Measurements from ENCODE around the gene HOXB7.

Gene HOXB7

DNA sequence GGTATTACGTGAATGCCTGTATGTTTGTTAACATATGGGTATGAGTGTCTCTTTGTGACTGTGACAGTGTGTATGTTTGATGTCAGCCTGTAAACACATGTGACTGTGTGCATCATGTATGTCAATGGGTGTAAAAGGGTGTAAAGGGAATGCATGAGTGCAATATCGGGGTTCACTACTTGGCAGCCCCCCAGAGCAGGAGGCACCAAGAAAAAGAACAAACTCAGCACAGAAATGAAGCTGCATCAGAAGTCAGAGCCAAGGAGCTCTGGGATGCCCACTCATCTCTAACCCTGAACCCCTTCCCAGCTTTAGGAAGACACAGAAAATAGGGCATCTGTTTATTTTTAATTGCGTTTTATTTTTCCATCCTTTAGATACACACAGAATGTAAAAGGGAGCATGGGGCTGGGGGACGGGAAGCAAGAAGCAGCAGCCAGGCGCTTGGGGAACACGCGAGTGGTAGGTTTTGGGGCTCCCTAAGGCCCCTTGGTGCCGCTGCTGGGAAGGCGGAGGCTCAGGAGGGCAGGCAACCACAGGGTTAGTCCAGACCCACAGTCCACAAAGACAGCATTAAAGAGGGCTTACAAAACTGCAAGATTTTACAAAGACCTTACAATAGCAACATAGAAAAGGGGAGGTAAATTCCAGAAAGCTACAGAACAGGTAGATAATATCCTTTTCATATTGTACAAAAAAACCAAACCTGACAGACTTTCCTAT, 3.8 kb downstream of the HOXB7 start:
- no peak for DNase-seq

DNA sequence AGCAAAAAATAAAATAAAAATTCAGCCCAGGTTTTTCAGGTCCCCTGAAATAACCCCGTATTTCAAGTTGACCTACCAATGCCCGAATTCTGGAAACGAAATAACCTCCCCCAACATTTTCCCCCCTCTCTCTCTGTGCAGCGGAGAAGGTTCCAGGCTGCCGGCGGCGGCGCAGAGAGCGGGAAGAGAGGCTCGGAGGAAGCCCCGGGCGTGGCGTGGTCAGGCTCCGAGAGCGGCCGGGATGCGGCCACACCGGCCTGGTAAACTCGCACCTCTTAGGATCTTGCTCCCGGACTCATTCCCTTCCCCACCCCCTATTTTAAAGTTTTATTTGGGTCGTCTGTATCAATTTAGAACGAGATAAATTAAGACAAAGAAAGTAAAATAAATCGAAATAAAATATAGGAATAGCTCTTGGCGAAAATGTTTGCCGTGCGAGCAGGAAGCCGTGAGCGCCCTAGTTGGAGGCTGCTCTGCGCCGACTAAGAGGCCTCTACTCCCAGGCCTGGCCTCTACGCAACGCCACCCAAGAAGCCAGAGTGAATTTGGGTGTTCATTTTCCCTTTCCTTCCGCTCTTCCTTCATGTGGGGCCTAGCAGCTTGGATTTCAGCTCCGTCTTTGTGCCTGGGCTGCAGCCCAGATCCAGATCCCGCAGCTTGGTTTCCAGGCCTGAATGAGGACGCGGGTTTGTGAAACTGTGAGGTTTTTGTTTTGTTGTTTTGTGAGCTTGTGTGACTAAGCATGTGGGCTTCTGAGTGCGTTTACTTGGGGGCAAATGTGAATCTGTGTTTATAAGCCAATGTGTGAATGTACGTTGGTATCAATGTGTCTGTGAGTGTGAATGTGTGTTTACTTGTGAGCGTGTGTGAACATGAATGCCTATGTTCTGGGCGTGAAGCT, 4.6 kb downstream of the HOXB7 start:
- DNase-seq, result no peak

DNA sequence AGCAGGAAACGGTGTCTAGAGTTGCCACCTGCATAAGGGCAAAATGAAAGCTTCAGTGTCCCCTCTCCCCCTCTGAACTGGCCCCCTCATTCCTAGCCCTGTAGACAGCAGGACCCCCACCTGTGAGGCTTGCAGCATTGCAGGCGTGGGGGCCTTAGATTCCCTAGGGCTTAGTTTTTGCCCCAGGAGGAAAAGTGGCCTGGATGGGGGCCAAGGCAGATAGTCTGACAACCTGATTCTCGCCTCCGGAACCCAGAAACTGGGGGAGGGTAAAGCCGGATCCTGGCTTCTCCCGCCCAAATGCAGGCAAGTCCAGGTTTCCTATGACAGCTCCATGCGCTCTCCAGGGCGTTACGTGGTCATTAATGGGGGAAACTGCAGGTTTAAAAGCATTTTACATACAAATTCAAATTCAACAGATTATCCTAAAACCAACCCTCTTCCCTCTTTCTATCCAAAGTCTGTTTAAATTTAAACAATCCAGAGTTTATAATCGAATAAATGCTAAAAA, 5.4 kb downstream of the HOXB7 start:
- DNase-seq, result no peak

DNA sequence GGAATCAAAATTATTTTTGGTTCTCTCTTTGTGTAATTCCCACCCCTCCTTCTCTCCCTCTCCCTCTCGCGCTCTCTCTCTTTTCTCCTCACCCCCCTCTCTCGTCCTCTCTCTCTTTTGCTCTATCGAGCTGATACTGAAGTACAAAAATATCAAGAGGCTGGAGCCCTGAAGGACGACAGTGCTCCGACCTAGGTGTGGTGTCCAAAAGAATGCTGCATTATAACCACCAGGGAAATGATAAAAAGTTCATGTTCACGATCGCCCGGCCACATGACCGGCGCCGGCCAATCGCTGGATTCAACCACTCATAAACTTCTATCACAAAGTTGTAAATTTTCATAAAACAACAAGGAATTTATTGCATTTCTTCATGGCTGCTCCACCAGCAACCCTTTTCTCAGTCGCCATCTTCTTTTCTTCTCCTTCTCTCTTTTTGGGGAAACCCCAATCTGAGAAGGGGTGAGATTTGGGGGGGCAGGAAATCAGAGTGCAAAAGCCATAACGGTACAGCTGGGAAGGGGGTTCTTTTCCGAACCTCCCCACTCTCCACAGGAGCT, 6.0 kb downstream of the HOXB7 start, which contains the start of gene HOXB6:
TSS of gene HOXB6 (minus strand) at position 217 of the 560 bp plus-strand sequence. CDS start 6,836 bp downstream, outside the sequence.
- no peak for DNase-seq

DNA sequence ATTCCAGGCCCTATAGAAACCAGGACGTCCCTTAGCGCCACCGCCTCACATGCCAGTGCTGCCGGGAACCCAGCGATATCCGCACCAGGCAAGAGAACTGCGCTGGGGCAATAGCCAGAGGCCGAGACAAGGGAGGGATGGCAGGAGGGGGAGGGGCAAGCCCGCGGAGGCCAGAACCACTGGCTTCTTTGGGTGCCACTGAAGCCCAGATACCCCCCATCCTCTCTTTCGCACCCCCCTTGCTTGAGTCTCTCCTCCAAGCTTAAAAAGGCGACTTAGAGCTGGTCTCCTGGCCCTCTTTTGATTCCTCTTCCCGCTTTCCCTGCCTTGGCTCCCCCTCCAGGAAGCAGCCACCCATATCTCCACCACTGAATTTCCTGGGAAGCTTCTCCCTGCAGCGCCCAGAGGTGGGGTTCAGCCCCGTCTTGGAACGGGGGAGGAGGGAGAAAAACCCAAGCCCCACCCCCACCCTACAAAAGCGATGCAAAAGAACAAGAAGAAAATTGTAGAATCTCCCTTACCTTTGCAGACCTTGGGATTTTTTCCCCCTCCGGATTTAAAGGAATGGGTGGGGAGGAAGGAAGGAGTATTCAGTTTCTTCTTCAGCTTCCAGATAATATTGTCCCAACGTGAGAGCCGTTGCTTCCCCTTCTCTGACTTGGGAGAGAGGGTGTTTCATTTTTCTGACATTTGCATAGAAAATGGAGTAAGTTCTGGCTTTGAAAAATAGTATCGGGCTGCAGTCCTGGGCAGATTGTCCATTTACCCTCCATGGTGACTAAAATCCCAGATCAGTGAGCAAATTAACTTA, 6.7 kb downstream of the HOXB7 start:
- peak; percentile 17 for DNase-seq

DNA sequence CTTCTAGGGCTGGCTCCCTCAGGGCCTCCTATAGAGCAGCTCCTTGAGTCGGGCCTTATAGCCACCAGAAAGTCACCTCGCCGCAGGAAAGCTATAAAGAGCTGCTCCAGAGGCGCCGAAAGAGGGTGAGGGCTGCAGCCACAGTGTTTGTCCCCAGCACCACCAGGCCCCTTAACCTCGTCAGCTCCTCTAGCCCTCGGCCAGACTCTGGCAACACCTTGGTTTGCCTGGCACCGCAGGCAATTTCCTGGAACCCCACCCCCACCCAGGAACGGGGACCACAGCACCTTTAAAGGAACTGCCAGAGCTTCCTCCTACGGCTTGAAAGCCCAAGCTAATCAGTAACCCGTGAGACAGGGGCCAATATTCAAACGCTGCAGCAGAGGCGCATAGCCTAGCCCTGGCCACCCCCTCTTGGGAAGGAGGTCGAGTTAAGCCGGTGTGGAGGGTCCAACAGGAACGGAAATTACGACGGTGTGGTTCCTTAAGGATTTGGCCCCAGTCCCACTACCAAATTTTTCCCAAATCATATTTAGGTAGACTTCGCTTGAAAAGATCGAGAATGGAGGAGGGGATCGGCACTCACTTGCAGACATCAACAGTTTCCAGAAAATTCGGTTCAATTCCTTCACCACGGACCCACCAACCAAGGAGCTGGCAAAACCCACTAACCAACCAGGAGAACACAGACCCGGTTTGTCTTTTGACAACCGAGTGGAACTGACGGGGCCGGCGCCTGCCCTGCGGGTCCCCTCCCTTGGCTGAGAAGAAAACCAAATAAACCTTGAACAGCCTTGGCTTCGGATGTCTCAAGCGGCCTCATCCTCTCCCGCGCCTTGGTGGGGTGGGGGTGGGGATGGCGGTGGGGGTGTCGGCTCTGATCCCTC, 9.0 kb downstream of the HOXB7 start:
- DNase-seq, result no peak

DNA sequence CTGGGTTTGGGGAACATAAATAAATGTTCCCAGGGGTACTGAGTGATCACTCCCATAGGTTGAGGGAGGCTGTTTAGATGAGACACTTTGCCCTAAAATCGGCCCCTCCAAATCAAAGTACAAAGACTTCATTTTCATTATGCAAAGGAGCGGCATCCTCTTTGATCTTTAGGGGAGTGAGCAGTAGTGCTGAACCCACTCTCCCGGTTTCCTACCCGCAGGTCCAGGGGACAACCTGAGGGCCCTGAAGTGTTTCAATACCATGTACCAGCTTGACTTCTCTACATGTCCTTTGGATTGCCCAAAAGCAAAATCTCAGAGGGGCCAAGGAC, 9.6 kb downstream of the HOXB7 start:
- no peak for DNase-seq

DNA sequence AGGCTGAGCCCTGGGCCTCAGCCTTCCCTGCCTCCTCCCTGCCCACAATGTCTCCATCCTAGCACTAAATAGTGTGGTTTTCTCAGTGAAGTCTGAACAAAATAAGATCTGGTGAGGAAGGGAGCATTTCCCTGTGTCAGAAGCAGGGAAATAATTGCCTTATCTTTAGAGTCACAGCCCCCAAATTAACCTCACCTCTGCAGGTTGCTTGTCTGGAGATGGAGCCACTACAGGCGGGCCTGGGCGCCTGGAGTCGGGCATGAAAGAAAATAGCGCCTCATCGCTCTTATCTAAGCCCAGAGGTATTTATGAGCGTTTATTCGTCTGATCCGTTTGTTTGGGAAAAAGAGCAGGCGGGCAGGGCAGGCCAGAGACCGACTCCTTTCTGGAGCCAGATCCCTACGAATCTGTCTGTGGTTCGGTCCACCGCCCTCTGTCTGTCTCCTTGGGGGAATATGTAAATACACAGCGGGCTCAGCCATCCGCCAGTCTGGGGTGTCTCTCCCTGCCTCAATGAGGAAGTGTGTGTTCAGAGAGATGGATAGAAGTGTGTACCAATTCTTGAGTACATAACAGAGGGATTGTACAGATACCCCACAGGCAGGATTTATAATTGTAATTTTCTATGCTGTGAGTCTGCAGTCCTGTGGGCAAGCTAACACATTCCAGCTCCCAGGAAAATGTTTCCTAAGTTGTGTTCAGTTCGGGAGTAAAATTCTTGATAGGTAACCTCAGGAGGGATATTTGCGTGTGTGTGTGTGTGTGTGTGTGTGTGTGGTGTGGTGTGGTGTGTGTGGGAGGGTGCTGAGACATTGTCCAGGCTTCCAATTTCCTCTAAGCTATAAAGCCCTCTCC, 10.3 kb downstream of the HOXB7 start:
- DNase-seq, result no peak

DNA sequence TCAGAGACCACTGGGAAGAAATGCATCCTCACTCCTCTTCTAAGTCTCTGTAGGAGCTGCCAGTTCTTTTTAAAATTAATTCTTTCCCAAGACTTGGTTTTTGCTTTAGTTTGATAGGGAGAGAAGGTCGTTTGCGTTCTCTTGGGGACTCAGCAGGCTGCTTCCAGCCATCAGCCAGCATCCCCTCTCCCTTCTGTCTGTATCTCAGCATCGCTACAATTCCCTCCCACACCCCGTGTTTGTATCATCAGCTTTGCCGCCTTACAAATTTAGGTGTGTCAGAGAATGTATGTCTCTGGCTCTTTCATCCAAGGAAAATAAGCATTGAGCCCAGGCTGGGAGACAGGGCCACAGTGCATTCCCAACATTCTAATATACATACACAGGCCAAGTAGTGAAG, 11.5 kb downstream of the HOXB7 start:
- no peak for DNase-seq

DNA sequence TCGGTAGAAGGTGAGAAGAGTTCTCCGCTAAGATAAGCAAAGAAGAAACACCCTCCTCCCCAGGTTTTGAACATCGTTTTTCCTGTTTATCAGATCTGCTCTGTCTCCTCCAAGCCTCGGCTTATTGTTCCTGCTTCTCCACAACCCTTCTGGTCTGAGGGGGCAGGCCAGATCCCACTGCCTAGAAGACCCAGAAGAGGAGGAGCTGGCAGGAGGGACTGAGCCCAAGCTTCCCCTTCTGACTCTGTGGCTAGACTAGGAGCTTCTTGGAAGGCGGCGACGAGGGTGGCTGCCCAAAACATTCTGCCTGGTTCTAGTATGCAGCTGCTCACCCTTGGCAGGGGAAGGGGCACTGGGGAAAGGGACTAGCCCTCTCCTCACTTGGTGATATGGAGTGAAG, 12.1 kb downstream of the HOXB7 start:
- no peak for DNase-seq

DNA sequence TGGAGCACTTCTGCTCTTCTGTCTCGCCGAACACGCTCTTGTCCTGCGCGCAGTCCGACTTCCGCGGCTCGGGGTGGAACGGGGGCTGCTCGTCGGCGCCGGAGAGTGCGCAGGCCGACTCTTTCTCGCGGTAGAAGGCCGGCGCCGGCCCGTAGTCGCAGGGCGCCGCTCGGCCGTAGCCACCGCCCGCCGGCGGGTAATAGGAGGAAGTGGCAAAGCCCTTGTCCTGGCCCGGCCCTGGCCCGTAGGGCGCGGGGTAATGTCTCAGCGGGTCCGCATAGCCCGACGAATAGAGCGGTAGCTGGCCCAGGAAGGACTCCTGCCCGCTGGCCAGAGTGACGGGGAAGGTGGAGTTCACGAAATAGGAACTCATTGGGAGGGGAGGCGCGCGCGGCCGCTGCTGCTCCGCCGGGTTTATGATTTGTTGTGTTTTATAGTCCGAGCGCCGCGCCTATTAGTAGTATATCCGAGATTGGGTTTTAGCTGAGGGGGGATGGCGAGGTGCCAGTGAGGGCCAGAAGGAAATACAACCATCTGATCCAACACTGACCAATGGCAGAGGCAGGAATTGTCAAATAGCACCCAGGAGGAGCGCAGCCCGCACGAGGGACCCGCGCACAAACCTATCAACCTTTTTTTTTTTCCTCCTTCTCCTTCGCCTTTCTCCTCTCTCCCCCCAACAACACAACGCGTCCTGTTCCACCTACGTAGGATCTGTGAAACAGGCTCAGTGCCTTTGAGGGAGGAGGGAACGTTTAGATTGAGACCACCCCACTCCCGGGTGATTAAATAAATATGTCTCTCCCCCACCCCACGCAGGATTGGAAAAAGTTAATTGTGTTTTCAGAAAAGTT, 12.8 kb downstream of the HOXB7 start:
- DNase-seq, result peak; percentile 22

DNA sequence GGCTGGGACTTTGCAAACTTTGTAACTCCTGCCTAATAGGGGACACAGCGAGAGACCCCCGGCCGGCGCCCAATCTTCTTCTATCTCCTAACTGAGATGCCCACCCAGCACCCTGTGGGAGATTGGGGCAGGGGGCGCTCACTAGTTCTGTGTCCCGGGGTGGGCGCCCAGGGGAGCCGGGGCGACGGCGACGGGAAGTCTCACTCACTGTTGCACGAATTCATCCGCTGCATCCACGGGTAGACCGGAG, 13.4 kb downstream of the HOXB7 start:
- DNase-seq, result no peak

DNA sequence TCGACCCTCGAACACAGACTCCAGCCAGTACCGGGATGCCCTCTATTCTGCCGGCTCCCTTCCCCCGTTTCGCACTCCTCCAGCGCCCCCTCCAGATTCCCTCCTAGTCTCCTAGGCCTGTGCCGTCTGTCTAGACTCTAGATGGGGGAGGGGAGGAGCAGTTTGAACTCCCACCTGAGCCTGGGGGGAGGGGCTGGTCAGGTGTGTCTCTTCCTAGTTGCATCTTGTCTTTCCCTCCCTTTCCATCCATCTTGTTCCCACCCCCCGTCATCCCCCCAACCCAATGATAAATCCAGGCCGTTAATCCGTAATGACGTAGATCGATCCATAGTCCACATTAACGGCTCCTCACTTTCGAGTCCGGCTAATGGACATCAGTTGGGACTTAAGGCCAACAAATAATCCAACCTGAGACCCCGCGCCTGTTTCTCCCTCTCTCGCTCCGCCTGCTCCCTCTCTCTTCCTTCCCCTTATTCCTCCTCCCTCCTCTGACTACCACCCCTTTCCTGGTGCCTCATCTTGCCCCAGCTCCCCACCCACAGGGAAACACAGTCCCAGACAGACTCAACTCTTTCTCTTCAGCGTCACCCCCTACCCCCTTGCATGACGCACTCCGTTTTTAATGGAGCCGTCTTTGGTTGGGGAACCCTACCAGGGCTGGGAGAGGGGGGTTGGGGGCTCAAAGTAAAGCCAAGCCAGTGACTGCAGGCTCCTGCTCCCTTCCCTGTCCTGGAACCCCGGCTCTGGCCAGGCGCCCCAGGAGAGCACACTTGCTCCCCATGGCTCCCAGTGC, 13.9 kb downstream of the HOXB7 start:
- no peak for DNase-seq

DNA sequence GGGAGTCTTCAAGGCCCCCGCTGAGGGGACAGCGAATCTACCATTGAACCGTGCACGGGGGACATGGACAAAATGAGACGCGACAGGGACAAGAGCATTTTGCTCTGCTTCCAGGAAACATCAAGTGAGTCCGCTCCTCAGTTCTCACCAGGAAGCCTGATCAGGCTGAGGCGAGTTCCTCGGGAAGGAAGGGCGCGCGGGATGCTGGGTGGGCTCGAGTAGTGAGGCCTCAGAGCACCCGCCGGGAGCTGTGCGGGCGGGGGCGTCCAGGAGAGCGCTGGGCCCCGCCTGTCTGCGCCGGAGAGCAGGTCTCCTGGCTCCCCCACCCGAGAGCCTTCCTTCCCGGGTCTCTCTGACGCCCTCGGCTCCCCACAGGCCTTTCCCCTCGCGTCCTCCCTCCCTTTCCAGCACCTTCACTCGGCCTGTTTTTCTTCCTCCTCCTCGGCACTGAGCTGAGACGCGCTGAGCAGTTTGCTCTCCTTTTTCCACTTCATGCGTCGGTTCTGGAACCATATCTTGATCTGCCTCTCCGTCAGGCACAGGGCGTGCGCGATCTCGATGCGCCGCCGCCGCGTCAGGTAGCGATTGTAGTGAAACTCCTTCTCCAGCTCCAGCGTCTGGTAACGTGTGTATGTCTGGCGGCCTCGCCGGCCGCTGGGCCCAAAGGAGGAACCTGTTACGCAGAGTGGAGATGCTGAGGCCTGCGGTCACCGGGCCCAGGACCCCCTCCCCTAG, 14.7 kb downstream of the HOXB7 start:
- DNase-seq, result no peak

DNA sequence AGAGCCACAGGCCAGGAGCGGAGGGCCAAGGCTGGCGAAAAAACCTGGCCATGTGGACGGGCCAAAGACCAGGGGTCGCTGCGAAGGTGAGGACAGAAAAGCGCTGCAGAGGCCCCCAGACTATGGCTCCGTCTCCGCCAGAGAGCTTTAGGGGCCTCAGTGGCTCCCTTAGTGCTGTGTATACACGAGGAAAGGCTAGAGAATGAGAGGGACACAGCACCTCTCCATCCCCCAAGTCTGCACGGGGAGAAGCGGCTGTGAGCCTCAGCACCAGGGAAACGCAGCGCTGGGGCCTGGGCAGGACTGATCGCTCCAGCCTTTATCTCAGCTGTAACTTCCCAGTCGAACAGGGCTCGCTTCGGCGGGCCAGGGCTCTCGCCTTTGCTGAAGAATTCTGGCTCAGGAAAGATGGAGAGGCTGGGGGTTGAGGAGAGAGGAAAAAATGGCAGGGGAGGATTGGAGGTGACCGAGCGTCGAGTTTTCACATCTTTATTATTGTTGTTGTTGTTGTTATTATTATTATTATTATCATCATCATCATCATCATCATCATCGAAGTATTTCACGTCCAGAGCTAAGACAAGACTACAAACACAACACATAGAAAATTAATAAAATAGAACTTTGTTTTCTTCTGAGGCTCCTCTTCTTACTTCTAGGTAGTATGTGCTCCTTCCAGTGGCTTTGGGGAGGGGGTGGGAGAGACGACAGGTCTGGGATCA, 15.4 kb downstream of the HOXB7 start:
- DNase-seq, result no peak

DNA sequence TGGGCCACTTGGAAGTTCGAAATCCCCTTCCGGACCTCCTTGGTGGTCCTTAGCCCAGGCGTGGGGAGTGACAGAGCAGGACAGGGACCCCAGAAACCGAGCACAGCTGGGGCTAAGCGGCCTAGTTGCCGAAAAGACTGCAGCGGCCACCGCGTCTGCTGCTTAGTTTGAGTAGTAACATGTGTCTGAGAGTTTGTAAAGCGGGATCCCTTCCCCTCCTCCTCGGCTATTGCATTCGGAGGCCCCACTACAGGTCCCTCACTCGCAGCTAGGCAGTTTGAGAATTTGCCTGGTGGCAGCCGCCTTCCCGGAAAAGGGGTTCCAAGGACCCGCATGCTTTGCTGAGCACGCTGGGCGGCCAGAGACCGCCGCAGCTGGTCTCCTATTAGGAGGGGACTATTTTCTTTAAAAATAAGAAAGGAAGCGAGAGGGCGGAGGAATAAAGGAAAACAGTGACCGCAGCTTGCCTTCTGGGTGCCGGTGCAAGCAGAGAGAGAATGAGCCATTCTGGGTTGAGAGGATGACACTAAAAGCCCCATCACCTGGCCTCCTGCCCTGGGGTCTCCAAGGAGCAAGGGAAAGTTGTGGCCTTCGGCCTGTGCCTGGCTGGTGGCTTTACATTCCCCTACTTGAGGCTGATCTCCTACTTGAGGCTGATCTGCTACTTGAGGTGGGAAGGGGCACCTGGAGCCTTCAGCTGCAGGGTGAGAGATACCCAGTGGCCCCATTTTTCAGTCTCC, 16.1 kb downstream of the HOXB7 start:
- no peak for DNase-seq

All from GOT3 (cell line).